Tibial nerve (tissue), 4 donors: Measurements from ENCODE around the gene IRF2BPL. TPM values are rescaled to one million over a fixed set of nuclear protein-coding genes. Genes with fewer than 3 reads are reported as not detected.

Source experiments
- DNase-seq, 2 donors: peaks; one replicate each; pipeline ENCODE4 v3.0.0-alpha.2; 2019; ENCODE audit warnings: low spot score in 2 of 2
- H3K27ac ChIP-seq, 4 donors: fragments of 200-600 bp; sonication (generic) in 3 of 4; one replicate each; pipeline ENCODE4 v1.5.1; 2017 to 2019; ENCODE audit warnings: mild to moderate bottlenecking in 1 of 4
- H3K27me3 ChIP-seq, 2 donors: fragments of 200-600 bp; sonication (generic) in 1 of 2; one replicate each; pipeline versions ENCODE4 v1.5.1 to v1.6.0; 2017 to 2019
- H3K36me3 ChIP-seq, 3 donors: fragments of 200-600 bp; sonication (generic); one replicate each; pipeline ENCODE4 v1.5.1; 2018 to 2019
- H3K4me1 ChIP-seq, 4 donors: fragments of 200-600 bp; sonication (generic) in 3 of 4; one replicate each; pipeline ENCODE4 v1.5.1; 2017 to 2019
- H3K4me3 ChIP-seq, 4 donors: fragments of 200-600 bp; sonication (generic) in 3 of 4; one replicate each; pipeline ENCODE4 v1.5.1; 2017 to 2019; ENCODE audit warnings: mild to moderate bottlenecking in 1 of 4, moderate library complexity in 1 of 4
- H3K9me3 ChIP-seq, 4 donors: fragments of 200-600 bp; sonication (generic) in 3 of 4; one replicate each; pipeline ENCODE4 v1.5.1; 2017 to 2019
- CTCF ChIP-seq, 5 experiments: fragments of 200-600 bp in 3 of 5; fragments of 450-650 bp in 2 of 5; sonication (generic) in 3 of 5; IDR thresholded peaks; one replicate each; pipeline ENCODE4 v1.5.1; 2016 to 2019; ENCODE audit warnings: antibody characterized with exemption in 5 of 5, mild to moderate bottlenecking in 3 of 5, moderate library complexity in 2 of 5
- EP300 ChIP-seq, 2 donors: sonication (generic); formaldehyde crosslinking; IDR thresholded peaks; one replicate each; pipeline ENCODE4 v1.6.1; 2017; ENCODE audit warnings: antibody characterized with exemption in 2 of 2, mild to moderate bottlenecking in 1 of 2
- POLR2A ChIP-seq, 2 donors: fragments of 450-650 bp; IDR thresholded peaks; one replicate each; pipeline ENCODE4 v1.6.1; 2017; ENCODE audit warnings: antibody characterized with exemption in 2 of 2, mild to moderate bottlenecking in 2 of 2, moderate library complexity in 2 of 2
- WGBS, 2 donors: methylation state at CpG; one replicate each; pipeline ENCODE4 v1.1.5; 2018; 5-methylcytosine and 5-hydroxymethylcytosine counted together
- total RNA-seq, 4 donors: library from RNA; depleted of rRNA; stranded (reverse); fragments of >200 nt; gene quantifications; one replicate each; pipeline ENCODE4 v1.1.0, GENCODE V29; 2016

IRF2BPL gene
- total RNA-seq, 4 donors from 2014 or later, result 52.4 to 69.2 (median 60.7) TPM

DNA sequence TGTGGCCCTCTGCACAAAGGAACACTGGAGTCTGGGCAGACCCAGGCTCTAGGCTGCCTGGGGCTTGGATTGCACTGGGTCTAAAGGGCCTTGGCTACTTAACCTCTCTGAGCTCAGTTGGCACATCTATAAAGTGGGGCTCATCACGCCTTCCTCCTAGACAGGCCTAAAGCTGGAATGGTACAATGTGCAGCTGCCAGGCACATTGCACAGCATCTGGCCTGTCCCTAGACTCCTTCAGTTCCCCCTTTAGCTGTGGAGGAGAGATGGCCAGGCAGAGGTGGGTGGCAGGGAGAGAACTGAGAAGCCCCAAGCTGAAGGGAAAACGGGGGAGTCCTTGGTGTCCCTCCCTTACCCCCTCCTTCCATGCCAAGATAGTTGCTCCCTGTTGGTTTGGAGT is 10.8 kb downstream of the IRF2BPL start:
- no peak for DNase-seq
- TF ChIP-seq POLR2A (IDR thresholded peaks at IDR 0.05) (no peak), CTCF (IDR thresholded peaks at IDR 0.05) (no peak)
- 71 to 80% methylated on average over 2 of the region's 2 CpGs for WGBS, 2 donors
- Histone ChIP-seq H3K9me3 (no peaks in the 10 kb centered on the region), H3K27me3 (no peaks in the 10 kb centered on the region), H3K4me3 (no peak overlapping the region), H3K4me1 (peaks cover 0 to 43% (median 5%) of the 10 kb centered on the region in 4 donors), H3K36me3 (no peaks in the 10 kb centered on the region), H3K27ac (no peak overlapping the region)

DNA sequence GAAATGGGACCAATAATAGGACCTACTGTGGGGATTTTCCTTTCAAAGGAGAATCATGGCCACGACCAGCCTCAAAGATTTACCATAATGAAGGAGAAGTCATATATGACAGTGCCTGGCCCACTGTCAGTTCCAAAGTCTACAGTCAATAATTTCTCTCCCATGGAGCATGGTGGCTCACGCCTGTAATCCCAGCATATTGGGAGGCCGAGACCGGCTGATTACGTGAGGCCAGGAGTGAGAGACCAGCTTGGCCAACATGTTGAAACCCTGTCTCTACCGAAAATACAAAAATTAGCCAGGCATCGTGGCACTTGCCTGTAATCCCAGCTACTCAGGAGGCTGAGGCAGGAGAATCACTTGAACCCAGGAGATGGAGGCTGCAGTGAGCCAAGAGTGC is 13.8 kb downstream of the IRF2BPL start:
- peak overlapping the region in 3 of 4 donors; percentile 9 to 66 (median 44) for H3K27ac ChIP-seq
- no peaks in the 10 kb centered on the region for H3K9me3 ChIP-seq
- peaks cover 0 to 40% (median 8%) of the 10 kb centered on the region in 4 donors for H3K4me1 ChIP-seq
- WGBS, 2 donors, result 88 to 92% methylated on average over 7 of the region's 7 CpGs
- no peak for DNase-seq
- no peaks in the 10 kb centered on the region for H3K36me3 ChIP-seq
- no peak overlapping the region for H3K4me3 ChIP-seq
- no peaks in the 10 kb centered on the region for H3K27me3 ChIP-seq
- TF ChIP-seq CTCF (IDR thresholded peaks at IDR 0.05) (no peak), EP300 (IDR thresholded peaks at IDR 0.05) (no peak), POLR2A (IDR thresholded peaks at IDR 0.05) (no peak)

DNA sequence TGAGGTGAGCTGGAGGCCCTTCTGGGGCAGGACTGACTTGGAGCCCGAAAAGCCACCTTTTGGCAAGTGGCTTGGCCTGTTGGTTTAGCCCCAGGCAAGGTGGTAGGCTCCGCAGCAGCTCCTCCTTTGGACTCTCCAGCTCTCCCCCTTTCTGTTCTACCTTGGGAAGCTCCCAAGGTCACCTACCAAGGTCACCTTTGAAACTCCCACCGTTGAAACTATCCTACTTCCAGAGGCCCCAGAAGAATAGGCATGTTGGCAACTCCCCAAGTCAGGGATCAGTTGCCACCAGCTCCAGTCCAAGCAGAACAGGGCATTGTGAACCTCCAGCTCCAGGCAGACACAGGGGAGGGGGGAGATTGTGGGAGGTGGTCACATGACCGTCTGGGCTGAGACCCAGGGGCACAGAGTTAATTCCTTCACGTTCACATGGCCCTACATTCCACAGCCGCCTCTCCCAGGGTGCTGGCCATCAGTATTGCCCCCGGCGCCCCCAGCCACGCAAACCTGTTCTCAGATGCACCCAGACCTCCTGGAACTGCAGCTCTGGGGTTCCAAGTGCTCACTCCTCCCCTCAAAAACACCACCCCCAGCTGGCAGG is 14.4 kb downstream of the IRF2BPL start:
- WGBS, 2 donors, result 32 to 33% methylated on average over 6 to 9 of the region's 9 CpGs
- TF ChIP-seq CTCF (IDR thresholded peaks at IDR 0.05) (no peak), EP300 (IDR thresholded peaks at IDR 0.05) (peak in 1 of 2 donors; percentile 70), POLR2A (IDR thresholded peaks at IDR 0.05) (no peak)
- Histone ChIP-seq H3K36me3 (no peaks in the 10 kb centered on the region), H3K27me3 (no peaks in the 10 kb centered on the region), H3K4me1 (peaks cover 0 to 40% (median 8%) of the 10 kb centered on the region in 4 donors), H3K9me3 (no peaks in the 10 kb centered on the region), H3K4me3 (no peak overlapping the region), H3K27ac (peak overlapping the region in 3 of 4 donors; percentile 9 to 71 (median 66))
- DNase-seq, result peak in 1 of 2 donors; percentile 38

- TF ChIP-seq POLR2A (IDR thresholded peaks at IDR 0.05), result no peak
- TF ChIP-seq CTCF (IDR thresholded peaks at IDR 0.05), result no peak
- no peak for TF ChIP-seq EP300 (IDR thresholded peaks at IDR 0.05)
Measured at GRCh38 chr14:77012193-77012765, 16.2 kb downstream of the IRF2BPL start.

GRCh38 chr14:77011245-77011644 is 17.3 kb downstream of the IRF2BPL start:
- WGBS, 2 donors, result 93 to 98% methylated on average over 4 of the region's 4 CpGs
- H3K4me3 ChIP-seq, result no peak overlapping the region
- H3K27me3 ChIP-seq, result no peaks in the 10 kb centered on the region
- no peak overlapping the region for H3K27ac ChIP-seq
- no peaks in the 10 kb centered on the region for H3K36me3 ChIP-seq
- no peaks in the 10 kb centered on the region for H3K9me3 ChIP-seq
- H3K4me1 ChIP-seq, result peaks cover 0 to 58% (median 22%) of the 10 kb centered on the region in 4 donors
- DNase-seq, result no peak
- no peak for TF ChIP-seq EP300 (IDR thresholded peaks at IDR 0.05)
- no peak for TF ChIP-seq CTCF (IDR thresholded peaks at IDR 0.05)
- no peak for TF ChIP-seq POLR2A (IDR thresholded peaks at IDR 0.05)

More at GRCh38 chr14:77012193-77012765, 16.2 kb downstream of the IRF2BPL start:
- Histone ChIP-seq H3K27me3 (no peaks in the 10 kb centered on the region), H3K9me3 (no peaks in the 10 kb centered on the region), H3K4me1 (peaks cover 0 to 53% (median 18%) of the 10 kb centered on the region in 4 donors), H3K36me3 (no peaks in the 10 kb centered on the region), H3K4me3 (no peak overlapping the region), H3K27ac (peak overlapping the region in 2 of 4 donors; percentile 53 to 71)
- DNase-seq, result no peak
- 57 to 61% methylated on average over 13 of the region's 13 CpGs for WGBS, 2 donors
